HepG2 (cell line): ENCODE data around the gene TRPC6. TPM values are rescaled to one million over a fixed set of nuclear protein-coding genes. Genes with fewer than 3 reads are reported as not detected.

Source experiments
- ATAC-seq: fragments of 200-7000 bp; cut with Tn5 transposase; 3 replicates; pipeline ENCODE4 v1.9.1; 2020; ENCODE audit warnings: mild to moderate bottlenecking, moderate library complexity
- BruUV-seq: library from RNA; stranded (reverse); fragments of 400-500 nt; replicated peaks from 2 replicates; lab custom pipeline; 2021; lab: Mats Ljungman, UMichigan
- CTCF ChIA-PET: fragments of 300-600 bp; formaldehyde crosslinking; extraction: SDS; loops from one replicate; lab custom pipeline; 2021; ENCODE audit warnings: low total read pairs, inconsistent platforms, low intra/inter-chr PET ratio; lab: Yijun Ruan, JAX
- POLR2A ChIA-PET: fragments of 350-600 bp; sonication (Branson Sonifier 250); formaldehyde crosslinking; loops from one replicate; lab custom pipeline; 2020; ENCODE audit warnings: antibody characterized with exemption, inconsistent platforms; lab: Yijun Ruan, JAX
- DNase-seq: peaks from one replicate; pipeline ENCODE4 v3.0.0-alpha.2; 2015; ENCODE audit warnings: low spot score
- FAIRE-seq: peaks from 3 replicates; lab custom pipeline; 2011; peaks lifted over from hg19 to GRCh38; lab: Jason Lieb, UNC
- H2AFZ ChIP-seq: one replicate; pipeline ENCODE4 v1.6.1; 2011; ENCODE audit warnings: low read length, inconsistent platforms
- H3K27ac ChIP-seq: fragments of 300-600 bp; 3 replicates; pipeline ENCODE4 v1.8.0; 2011; ENCODE audit warnings: mixed run types, mild to moderate bottlenecking, mixed read lengths, low read length, inconsistent platforms; ENCODE audit not compliant: insufficient read depth; ENCODE audit errors: extremely low read length
- H3K27me3 ChIP-seq, 2 experiments: fragments of 200-600 bp in 1 of 2; 2 replicates in 1 of 2; 3 replicates in 1 of 2; pipeline versions ENCODE4 v1.6.0 to v1.8.0; 2011; ENCODE audit warnings: low read length in 2 of 2, mild to moderate bottlenecking in 2 of 2, moderate library complexity in 2 of 2, inconsistent platforms in 1 of 2; ENCODE audit not compliant: insufficient read depth in 2 of 2, control insufficient read depth in 1 of 2
- H3K36me3 ChIP-seq, 2 experiments: fragments of 200-600 bp in 1 of 2; replicated peaks in 1 of 2; 2 replicates in 1 of 2; 3 replicates in 1 of 2; pipeline versions ENCODE4 v1.5.1 to v1.8.0; 2011; ENCODE audit warnings: low read length in 2 of 2, inconsistent platforms in 1 of 2; ENCODE audit not compliant: insufficient read depth in 2 of 2, control insufficient read depth in 1 of 2
- H3K4me1 ChIP-seq: 2 replicates; pipeline ENCODE4 v1.5.1; 2012; ENCODE audit warnings: low read length, inconsistent platforms; ENCODE audit not compliant: insufficient read depth
- H3K4me2 ChIP-seq: 2 replicates; pipeline ENCODE4 v1.6.0; 2011; ENCODE audit warnings: low read depth, low read length, inconsistent platforms
- H3K4me3 ChIP-seq, 3 experiments: fragments of 200-600 bp in 1 of 3; sonication (generic), shearing (Covaris generic) in 1 of 3; replicated peaks in 1 of 3; 2 replicates each; pipeline ENCODE4 v1.5.1; 2011 to 2016; ENCODE audit warnings: low read length in 3 of 3, inconsistent platforms in 2 of 3, low read depth in 2 of 3, mild to moderate bottlenecking in 2 of 3, control low read depth in 1 of 3, mixed read lengths in 1 of 3; ENCODE audit not compliant: insufficient read depth in 1 of 3
- H3K79me2 ChIP-seq: one replicate; pipeline ENCODE4 v1.6.1; 2011; ENCODE audit warnings: low read length, inconsistent platforms; ENCODE audit not compliant: insufficient read depth
- H3K9ac ChIP-seq: 2 replicates; pipeline ENCODE4 v1.6.0; 2011; ENCODE audit warnings: mild to moderate bottlenecking, low read depth, low read length, inconsistent platforms; ENCODE audit not compliant: insufficient read depth
- H3K9me3 ChIP-seq: 2 replicates; pipeline ENCODE4 v1.5.1; 2012; ENCODE audit warnings: mild to moderate bottlenecking, low read length
- H4K20me1 ChIP-seq: 2 replicates; pipeline ENCODE4 v1.6.0; 2011; ENCODE audit warnings: inconsistent platforms, mild to moderate bottlenecking, low read length, moderate library complexity; ENCODE audit not compliant: insufficient read depth
- ATAD3A ChIP-seq: sonication (generic); formaldehyde crosslinking; IDR thresholded peaks from 2 replicates; pipeline ENCODE4 v1.4.0; 2020; ENCODE audit warnings: missing genetic modification reagents
- BRD4 ChIP-seq: sonication (generic); formaldehyde crosslinking; IDR thresholded peaks from 2 replicates; pipeline ENCODE4 v1.4.0; 2020; ENCODE audit warnings: missing genetic modification reagents
- IRX3 ChIP-seq: sonication (generic); formaldehyde crosslinking; IDR thresholded peaks from 2 replicates; pipeline ENCODE4 v1.8.1; 2023; ENCODE audit warnings: mild to moderate bottlenecking, low read depth, missing genetic modification reagents, borderline replicate concordance
- NFE2L2 ChIP-seq: fragments of 150-350 bp; IDR thresholded peaks from 2 replicates; pipeline ENCODE4 v1.6.1; 2014; ENCODE audit warnings: low read length
- RELA ChIP-seq: sonication (generic); formaldehyde crosslinking; IDR thresholded peaks from 2 replicates; pipeline ENCODE4 v1.4.0; 2020; ENCODE audit warnings: missing genetic modification reagents
- SP2 ChIP-seq: sonication (generic); formaldehyde crosslinking; IDR thresholded peaks from 2 replicates; pipeline ENCODE4 v1.5.1; 2020; ENCODE audit warnings: mild to moderate bottlenecking, missing genetic modification reagents
- ZBTB3 ChIP-seq: sonication (generic); formaldehyde crosslinking; IDR thresholded peaks from 2 replicates; pipeline ENCODE4 v1.4.0; 2020; ENCODE audit warnings: low read depth, mild to moderate bottlenecking, moderate library complexity, missing genetic modification reagents, borderline replicate concordance
- ZC3H13 ChIP-seq: sonication (generic); formaldehyde crosslinking; IDR thresholded peaks from 2 replicates; pipeline ENCODE4 v1.8.1; 2023; ENCODE audit warnings: mild to moderate bottlenecking, missing genetic modification reagents, moderate library complexity
- ZFP1 ChIP-seq: IDR thresholded peaks from 2 replicates; pipeline ENCODE4 v1.6.1; 2016
- ZNF713 ChIP-seq: sonication (generic); formaldehyde crosslinking; IDR thresholded peaks from 2 replicates; pipeline ENCODE4 v1.4.0; 2020; ENCODE audit warnings: mild to moderate bottlenecking, missing genetic modification reagents
- ZNF746 ChIP-seq: sonication (generic); formaldehyde crosslinking; IDR thresholded peaks from 2 replicates; pipeline ENCODE4 v1.8.0; 2022; ENCODE audit warnings: mild to moderate bottlenecking, missing genetic modification reagents
- ZNF761 ChIP-seq: sonication (generic); formaldehyde crosslinking; conservative IDR thresholded peaks from 2 replicates; pipeline ENCODE4 v1.4.0; 2020; ENCODE audit warnings: mild to moderate bottlenecking, missing genetic modification reagents
- ZNF816 ChIP-seq: sonication (generic); formaldehyde crosslinking; IDR thresholded peaks from 2 replicates; pipeline ENCODE4 v1.8.0; 2022; ENCODE audit warnings: missing genetic modification reagents, mild to moderate bottlenecking, borderline replicate concordance
- ZSCAN20 ChIP-seq: sonication (generic); formaldehyde crosslinking; IDR thresholded peaks from 2 replicates; pipeline ENCODE4 v1.4.0; 2020; ENCODE audit warnings: missing genetic modification reagents, mild to moderate bottlenecking, borderline replicate concordance
- ZSCAN21 ChIP-seq: sonication (generic); formaldehyde crosslinking; IDR thresholded peaks from 2 replicates; pipeline ENCODE4 v1.8.0; 2022; ENCODE audit warnings: mild to moderate bottlenecking, missing genetic modification reagents, moderate library complexity, borderline replicate concordance
- ZZZ3 ChIP-seq: sonication (generic); formaldehyde crosslinking; IDR thresholded peaks from 2 replicates; pipeline ENCODE4 v1.4.0; 2020; ENCODE audit warnings: missing genetic modification reagents, mild to moderate bottlenecking, borderline replicate concordance
- WGBS: methylation state at CpG from one replicate; pipeline ENCODE4 v1.1.6; 2017; ENCODE audit warnings: low lambda C conversion rate; 5-methylcytosine and 5-hydroxymethylcytosine counted together
- in situ Hi-C: cut with HindIII; loops from 2 replicates; pipeline ENCODE4 v1.10.0; 2017; ENCODE audit warnings: low pct_unique_long_range_greater_than_20kb; ENCODE audit not compliant: extremely low pct_ligation_motif_present
- intact Hi-C: fragments of 100-400 bp; cut with micrococcal nuclease; formaldehyde crosslinking; loops from one replicate; pipeline ENCODE4 v1.10.0; 2022; ENCODE audit not compliant: unreplicated experiment
- polyA plus RNA-seq, 8 experiments: library from polyadenylated mRNA; depleted of rRNA in 3 of 8; stranded (reverse) in 7 of 8; unstranded in 1 of 8; fragments of >200 nt; fragmentation: Illumina TruSeq in 4 of 8; extraction: Trizol in 4 of 8; gene quantifications; 2 replicates each; pipeline versions ENCODE4 v1.2.1 to v1.2.3, GENCODE V29; 2011 to 2016; ENCODE audit warnings: low read depth in 4 of 8, missing spikeins in 1 of 8, mixed read lengths in 1 of 8; ENCODE audit not compliant: insufficient read depth in 1 of 8
- total RNA-seq, 5 experiments: library from RNA; depleted of rRNA; stranded (reverse); fragments of >200 nt; fragmentation: Illumina TruSeq; extraction: Trizol; gene quantifications; 2 replicates each; pipeline ENCODE4 v1.2.3, GENCODE V29; 2016; ENCODE audit warnings: low read depth in 1 of 5
- TF ChIP-seq, protein P1 (sequence below): IDR thresholded peaks from 2 replicates; pipeline ENCODE4 v1.6.1; 2018; ENCODE audit warnings: missing genetic modification reagents, mild to moderate bottlenecking, missing compliant biosample characterization
- TF ChIP-seq, protein P2 (sequence below): sonication (generic); formaldehyde crosslinking; IDR thresholded peaks from 2 replicates; pipeline ENCODE4 v1.4.0; 2020; ENCODE audit warnings: missing genetic modification reagents
- TF ChIP-seq, protein P3 (sequence below): sonication (generic); IDR thresholded peaks from 2 replicates; pipeline ENCODE4 v1.6.1; 2016; ENCODE audit warnings: low read depth, borderline replicate concordance

Gene TRPC6
- total and polyA plus RNA-seq, 2 of the 13 experiments (the other 11 are each of a cell fraction or from before 2014, with no cell fraction given): not detected

DNA sequence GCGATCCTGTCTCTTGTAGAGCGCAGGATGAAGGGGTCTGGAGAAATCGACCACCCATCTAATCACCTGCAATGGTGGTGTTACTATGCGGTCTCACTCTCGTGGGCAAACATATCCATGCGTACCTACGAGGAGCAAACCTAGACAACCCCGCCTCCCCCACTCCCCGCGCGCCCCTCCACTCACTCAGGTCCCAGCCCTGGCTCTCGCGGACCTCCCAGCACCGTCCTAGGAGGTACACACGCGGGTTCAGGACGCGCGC, 887 bp downstream of the TRPC6 start (continued):
- TF ChIP-seq SP2 (no peak), ZNF816 (CRISPR knock-in tag) (no peak), ZNF761 (CRISPR knock-in tag) (no peak), ZSCAN21 (CRISPR knock-in tag) (no peak)

DNA sequence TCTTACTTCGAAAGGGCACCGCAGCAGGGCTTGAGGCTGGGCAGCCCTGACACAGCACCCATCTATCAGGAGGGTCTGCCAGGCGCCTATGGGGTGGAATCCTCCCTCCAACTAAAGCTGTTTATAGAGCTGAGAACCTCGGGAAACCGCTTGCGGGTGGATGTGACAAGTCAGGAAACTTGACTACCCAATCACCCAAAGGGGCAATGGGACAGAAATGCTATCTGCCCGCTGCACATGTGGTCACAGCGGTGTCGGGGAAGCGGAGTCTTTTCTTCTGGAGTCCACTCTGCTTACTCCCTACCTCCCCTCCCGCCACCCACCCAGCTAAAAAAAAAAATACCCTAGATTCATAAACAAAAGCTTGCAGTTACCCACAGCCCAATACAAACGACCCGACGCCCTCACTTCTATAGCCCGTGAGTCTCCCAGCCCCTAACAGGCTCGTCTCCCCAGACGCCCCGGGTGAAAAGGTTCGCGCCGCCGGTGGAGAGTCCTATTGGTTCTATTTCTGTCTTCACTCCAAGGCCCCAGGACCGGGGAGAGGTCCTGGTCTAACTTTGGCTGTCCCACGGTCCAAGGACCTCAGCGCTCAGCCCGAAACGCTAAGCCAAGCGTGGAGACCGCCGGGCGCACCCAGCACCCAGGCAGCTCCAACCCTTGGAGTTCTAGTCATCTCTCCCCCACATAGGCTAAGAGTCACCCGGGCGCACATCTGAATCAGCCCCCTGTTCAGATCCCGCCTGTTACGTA, 1.4 kb downstream of the TRPC6 start:
- H3K9ac ChIP-seq: no peak overlapping the region
- ChIA-PET CTCF (no interaction called here), POLR2A (no interaction called here)
- intact Hi-C loops (no loop called here), in situ Hi-C loops (no loop called here)
- H3K36me3 ChIP-seq: no peaks in the 10 kb centered on the region
- H3K9me3 ChIP-seq: no peaks in the 10 kb centered on the region
- no peak for FAIRE-seq
- TF ChIP-seq, protein P1, sequence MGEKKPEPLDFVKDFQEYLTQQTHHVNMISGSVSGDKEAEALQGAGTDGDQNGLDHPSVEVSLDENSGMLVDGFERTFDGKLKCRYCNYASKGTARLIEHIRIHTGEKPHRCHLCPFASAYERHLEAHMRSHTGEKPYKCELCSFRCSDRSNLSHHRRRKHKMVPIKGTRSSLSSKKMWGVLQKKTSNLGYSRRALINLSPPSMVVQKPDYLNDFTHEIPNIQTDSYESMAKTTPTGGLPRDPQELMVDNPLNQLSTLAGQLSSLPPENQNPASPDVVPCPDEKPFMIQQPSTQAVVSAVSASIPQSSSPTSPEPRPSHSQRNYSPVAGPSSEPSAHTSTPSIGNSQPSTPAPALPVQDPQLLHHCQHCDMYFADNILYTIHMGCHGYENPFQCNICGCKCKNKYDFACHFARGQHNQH (CRISPR knock-in tag): no peak
- TF ChIP-seq ZBTB3 (CRISPR knock-in tag): no peak
- no peak for TF ChIP-seq ATAD3A (CRISPR knock-in tag)
- no peak for TF ChIP-seq ZSCAN20 (CRISPR knock-in tag)
- no peak for TF ChIP-seq ZC3H13
- no peak for TF ChIP-seq IRX3 (CRISPR knock-in tag)
- no peak for TF ChIP-seq ZNF713 (CRISPR knock-in tag)
- TF ChIP-seq, protein P2, sequence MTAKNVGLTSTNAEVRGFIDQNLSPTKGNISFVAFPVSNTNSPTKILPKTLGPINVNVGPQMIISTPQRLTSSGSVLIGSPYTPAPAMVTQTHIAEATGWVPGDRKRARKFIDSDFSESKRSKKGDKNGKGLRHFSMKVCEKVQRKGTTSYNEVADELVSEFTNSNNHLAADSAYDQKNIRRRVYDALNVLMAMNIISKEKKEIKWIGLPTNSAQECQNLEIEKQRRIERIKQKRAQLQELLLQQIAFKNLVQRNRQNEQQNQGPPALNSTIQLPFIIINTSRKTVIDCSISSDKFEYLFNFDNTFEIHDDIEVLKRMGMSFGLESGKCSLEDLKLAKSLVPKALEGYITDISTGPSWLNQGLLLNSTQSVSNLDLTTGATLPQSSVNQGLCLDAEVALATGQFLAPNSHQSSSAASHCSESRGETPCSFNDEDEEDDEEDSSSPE (CRISPR knock-in tag): no peak
- no peak for TF ChIP-seq ZZZ3 (CRISPR knock-in tag)
- no peak for TF ChIP-seq RELA (CRISPR knock-in tag)
- TF ChIP-seq ZFP1 (CRISPR knock-in tag): no peak
- no peak for TF ChIP-seq BRD4 (CRISPR knock-in tag)
- TF ChIP-seq ZNF746 (CRISPR knock-in tag): no peak
- TF ChIP-seq NFE2L2: no peak
- TF ChIP-seq, protein P3, sequence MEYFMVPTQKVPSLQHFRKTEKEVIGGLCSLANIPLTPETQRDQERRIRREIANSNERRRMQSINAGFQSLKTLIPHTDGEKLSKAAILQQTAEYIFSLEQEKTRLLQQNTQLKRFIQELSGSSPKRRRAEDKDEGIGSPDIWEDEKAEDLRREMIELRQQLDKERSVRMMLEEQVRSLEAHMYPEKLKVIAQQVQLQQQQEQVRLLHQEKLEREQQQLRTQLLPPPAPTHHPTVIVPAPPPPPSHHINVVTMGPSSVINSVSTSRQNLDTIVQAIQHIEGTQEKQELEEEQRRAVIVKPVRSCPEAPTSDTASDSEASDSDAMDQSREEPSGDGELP: no peak
- no peaks in the 10 kb centered on the region for H3K4me1 ChIP-seq
- no peak overlapping the region for H3K27ac ChIP-seq
- H3K4me2 ChIP-seq: no peak overlapping the region
- no peaks in the 10 kb centered on the region for H4K20me1 ChIP-seq
- no TSS peak for BruUV-seq
- 39% methylated on average over 16 of the region's 35 CpGs for WGBS
- H3K4me3 ChIP-seq: no peak overlapping the region
- H3K27me3 ChIP-seq: peaks cover 0 to 11% of the 10 kb centered on the region in 2 experiments; a peak in 2 of 5 replicates
- no peaks in the 10 kb centered on the region for H3K79me2 ChIP-seq
- ATAC-seq: no peak
- no peak overlapping the region for H2AFZ ChIP-seq
- no peak for DNase-seq
